NCI-H226 (cell line): Measurements from ENCODE around the gene ITGA3.
"Not testable (repeated sequence)": the region's sequence is repeated elsewhere in the genome, so short reads cannot be mapped to it uniquely, and the experiment has no call there.

Source experiments
- DNase-seq: peaks from one replicate; pipeline ENCODE4 v3.0.0-alpha.2; 2015

ITGA3 gene

DNA sequence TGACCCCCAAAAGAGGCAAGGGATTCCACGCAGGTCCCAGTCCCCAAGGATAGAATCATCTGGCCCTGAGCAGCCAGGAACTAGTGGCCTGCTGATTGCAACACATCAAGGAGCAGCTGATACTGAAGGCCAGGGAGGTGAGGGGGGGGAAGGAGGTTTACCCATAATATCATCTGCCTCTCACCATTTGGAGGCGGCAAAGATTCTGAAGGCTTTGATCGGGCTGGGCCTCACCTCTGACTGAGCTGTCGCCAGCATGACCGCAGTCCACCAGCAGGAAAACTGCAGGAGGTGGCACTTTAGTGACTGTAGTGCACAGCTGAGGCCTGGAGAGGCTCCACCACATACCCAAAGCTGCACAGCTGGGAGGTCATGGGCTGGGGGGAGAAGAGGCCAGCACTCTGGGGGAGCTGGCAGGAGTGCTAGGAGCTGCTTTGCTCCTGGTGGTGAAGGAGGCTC is 20.5 kb upstream of the ITGA3 start:
- DNase-seq: peak; percentile 18

DNA sequence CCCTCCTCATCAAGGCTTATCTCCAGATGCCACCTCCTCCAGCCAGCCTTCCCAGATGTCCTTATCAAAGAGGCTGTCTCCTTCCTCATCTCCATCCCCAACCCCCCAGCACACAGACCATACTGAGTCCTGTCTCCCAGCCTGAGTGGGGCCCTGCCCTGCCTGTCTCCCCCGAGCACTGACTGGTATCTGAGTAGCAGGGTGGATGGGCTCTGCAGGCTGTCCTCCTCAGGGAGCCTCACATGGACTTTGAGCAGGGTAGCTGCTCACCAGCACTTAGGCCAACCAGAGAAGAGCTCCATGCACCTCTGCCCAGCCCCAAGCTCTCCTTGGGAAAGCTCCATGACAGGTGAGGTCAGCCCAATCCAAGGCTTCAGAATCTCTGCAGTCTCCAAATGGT is 20.0 kb upstream of the ITGA3 start:
- DNase-seq: no peak

DNA sequence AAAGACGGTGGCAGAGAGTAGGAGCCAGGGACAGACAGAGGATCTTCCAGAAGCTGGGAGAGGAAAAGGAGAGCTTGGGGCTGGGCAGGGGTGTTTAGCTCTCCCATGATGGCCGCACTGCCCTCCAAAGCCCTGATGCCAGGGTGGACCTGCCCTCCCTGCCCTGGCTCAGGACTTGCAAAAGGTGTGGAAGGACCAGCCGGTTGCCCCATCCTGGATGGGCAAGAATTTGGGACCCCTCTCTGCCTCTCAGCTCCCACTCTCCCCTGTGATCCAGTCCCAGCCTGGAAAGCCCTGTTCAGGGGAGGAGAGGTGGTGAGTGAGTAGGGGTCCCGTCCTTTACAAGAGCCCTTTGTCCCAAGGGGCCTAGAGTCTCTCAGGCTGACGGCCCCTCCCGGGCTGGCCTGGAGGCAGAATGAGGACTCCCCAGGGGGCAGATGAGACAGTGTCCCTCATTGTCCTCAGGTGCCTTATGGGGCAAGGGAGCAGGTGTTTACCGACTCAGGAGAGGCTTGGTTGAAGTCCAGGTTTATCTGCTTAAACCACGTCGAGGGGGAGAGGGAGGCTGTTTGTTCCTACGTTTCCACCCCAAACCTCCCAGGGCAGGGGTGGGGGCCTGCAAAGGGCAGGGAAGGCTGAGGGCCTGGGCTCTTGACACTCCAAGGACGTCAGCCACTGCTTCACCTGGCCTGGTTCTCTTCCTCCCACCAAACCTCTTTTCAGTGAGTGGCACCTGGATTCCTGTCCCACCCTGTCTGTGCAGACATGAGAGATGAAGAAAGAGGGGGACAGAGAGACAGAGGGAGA is 19.3 kb upstream of the ITGA3 start:
- no peak for DNase-seq

DNA sequence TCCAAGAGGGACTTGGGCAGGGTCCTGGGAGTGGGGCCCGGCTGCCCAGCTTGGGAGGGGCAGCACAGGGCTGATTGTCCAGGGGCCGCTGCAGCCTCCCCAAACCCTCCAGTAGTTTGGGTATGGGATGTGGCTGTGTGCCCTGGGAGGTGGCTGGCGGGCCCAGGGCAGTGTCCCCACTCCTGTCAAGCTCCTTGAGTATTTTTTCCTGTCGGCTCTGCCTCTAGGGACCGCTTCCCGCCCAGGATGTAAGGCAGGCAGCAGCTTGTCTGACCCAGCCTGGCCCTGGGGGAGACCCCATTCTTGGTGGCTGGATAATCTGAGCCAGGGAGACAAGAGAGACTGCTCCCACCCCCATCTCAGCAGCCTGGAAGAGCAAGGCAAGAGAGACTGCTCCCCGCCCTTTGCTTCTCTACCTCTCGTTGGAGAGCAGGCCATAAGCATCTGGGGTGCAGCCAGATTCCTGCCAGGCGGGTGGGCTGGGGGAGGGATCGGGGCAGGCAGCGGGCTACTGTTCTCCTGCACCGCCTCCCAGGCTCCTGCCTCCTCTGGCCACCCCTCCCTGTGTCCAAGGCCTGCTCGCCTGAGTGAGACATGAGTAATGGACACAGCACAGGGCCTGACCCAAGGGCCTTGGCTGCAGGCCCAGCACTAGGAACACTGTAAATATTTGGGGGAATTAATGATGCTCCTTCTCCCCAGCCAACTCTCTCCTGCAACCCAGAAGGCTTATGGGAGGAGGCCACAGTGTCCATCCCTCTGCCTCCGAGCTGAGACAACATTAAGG is 18.4 kb upstream of the ITGA3 start:
- peak; percentile 95 for DNase-seq

DNA sequence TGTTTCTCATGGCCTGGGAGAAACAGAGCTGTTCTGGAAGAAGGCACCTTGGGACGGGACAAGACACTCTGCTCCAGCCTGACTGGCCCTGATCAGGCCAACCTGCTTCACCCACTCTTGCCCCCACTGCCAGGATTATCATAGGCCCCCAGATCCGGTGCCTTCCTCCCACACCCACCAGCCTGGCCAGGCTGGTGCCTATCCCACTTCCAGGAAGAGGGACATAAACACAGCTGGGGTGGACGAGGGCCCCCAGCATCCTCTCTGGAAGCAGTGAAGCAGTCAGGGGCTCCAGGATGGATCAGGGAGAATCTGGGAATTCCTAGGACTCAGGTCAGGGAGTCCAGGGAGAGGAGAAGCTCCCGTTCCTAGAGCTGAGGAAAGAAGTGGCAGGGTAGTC is 16.9 kb upstream of the ITGA3 start:
- DNase-seq: no peak

DNA sequence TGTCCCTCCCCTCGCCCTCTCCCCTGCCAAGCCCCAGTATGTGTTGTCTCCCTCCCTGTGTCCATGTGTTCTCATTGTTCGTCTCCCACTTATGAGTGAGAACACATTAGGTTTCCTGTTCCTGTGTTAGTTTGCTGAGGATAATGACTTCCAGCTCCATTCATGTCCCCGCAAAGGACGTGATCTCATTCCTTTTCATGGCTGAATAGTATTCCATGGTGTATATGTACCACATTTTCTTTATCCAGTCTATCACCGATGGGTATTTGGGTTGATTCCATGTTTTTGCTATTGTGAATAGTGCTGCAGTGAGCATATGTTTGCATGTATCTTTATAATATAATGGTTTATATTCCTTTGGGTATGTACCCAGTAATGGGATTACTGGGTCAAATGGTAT is 15.4 kb upstream of the ITGA3 start:
- DNase-seq: not testable (repeated sequence)

DNA sequence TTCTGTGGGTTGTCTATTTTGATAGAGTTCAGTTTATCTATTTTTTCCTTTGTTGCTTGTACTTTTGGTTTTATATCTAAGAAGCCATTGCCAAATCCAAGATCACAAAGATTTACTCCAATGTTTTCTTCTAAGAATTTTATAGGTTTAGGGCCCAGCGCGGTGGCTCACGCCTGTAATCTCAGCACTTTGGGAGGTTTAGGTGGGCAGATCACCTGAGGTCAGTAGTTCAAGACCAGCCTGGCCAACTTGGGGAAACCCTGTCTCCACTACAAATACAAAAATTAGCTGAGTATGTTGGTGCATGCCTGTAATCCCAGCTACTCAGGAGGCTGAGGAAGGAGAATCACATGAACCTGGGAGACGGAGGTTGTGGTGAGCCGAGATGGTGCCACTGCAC is 13.7 kb upstream of the ITGA3 start:
- no peak for DNase-seq

DNA sequence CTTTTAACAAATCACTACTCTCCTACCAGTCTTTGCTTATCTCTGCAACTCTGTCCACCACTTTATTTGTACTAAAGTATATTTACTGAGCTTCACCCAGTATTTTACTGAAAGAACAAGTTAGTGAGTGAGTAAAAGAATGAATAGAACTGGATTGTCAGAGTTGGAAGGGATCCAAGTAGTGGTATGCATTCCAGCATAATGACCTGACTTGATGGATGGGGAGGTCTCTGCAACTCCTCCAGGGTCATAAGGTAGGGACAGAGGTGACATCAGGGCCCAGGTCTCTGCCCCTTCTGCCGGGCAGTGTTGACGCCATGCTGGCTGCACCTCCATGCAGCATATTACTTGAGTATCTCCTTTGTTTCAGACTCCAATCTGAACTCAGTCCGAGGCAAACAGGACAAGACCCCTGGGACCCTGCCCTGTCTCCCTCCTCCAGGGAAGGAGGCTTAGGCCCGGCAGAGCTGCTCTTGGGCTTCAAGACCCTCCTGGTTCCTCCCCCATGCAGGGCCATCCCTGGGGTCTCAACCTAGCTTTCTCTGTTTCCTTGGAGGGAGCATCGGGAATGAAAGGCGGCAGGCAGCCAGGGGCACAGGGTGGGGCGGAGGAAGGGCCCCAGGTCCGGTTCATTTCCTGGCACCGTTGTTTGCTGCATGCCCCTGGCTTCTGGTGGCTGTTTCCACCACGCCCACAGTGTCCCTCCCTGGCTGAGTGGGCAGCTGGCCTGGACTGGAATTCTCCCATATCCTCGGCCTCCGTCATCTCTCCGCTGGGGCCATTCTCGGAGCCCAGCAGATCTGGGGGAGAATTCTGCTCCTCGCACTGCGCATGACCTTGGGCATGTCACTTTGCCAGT is 12.4 kb upstream of the ITGA3 start:
- peak; percentile 34 for DNase-seq

DNA sequence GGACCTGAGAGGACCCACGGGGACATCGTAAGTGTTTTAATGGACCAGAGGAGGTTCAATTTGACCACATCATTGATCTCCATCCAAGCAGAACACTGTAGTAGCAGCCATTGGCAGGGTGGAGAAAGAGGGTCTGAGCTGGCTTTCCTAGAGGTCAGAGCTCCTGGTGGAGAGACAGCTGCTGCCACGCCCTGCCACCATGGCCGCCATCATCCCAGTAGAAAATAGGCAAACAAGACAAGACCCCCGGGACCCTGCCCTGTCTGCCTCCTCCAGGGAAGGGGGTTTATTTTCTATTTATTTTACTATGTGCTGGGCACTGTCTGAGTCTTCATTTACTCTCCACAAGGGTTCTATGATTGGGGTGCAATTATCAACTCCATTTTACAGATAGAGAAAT is 11.4 kb upstream of the ITGA3 start:
- DNase-seq: no peak

DNA sequence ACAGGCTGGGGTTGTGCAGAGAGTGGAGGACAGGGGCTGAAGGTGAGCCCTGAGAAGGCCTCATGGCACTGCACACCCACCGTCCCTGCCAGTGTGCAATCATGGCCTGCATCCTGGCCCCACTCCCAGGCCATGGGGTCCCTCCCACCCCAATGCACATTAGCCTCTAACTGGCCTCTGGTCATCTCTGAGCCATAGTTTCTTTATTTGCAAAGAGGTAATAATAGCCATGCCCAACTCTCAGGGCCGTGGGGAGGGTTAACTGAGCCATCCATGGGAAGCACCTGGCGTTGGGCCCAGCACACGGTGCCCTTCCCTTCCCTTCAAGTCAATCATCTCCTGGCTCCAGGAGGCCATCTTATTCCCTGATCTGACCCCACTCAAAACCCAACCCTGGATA is 10.8 kb upstream of the ITGA3 start:
- DNase-seq: peak; percentile 49

DNA sequence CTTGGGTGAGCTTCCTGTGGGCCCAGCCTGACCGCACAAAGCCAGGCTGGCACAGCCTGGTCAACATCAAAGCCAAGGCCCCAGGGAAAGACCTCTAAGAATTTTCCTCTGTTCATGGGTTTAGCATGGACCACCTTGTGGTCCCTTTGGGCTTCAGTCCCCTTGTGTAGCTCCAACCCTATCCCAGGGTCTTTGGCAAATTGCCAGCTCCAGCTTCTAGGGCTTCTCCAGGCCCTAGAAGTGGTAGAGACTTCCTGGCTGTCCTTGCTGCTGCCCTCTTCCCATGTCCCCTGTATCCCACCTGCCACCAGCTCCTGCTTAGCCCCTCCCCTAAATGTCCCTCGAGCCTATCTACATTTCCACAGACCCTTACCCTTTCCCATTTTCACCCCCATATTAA is 9.7 kb upstream of the ITGA3 start:
- no peak for DNase-seq

DNA sequence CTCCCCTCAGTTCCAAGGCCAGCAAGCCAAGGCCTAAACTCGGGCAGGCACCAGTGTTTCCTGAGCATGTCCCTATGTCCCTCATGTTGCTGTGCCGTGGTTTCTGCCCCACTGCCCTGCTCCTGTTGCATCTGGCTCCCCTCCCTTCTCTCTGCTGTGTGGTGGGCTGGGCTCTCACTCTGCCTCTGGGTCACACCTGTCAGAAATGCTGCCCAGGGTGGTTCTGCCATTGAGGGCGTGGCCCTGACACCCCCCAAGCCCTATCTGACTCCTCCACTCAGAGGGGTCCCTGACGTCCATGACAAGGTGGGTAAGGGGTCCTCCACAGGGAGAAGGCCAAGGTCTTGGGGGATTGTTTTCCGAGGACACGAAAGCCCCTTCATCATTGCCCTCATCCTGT is 9.2 kb upstream of the ITGA3 start:
- DNase-seq: no peak

DNA sequence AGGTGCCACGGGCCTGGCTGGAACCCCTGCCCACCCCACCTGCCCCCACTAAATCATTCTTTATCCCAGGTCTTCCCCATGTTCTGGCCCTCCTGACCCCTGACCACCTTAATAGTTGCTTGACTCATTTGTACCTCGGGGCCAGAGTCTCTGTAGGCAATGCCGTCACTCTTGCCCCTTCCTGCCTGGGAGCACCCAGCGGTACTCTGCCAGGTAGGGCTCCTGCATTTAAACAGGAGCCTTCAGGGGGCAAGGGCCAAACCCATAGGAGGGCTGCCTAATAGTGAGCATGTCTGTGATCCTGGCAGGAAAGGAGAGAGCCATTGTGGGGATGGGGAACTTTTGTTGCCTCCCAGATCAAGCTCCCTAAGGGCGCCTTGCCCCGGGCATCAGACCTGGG is 8.8 kb upstream of the ITGA3 start:
- DNase-seq: no peak

DNA sequence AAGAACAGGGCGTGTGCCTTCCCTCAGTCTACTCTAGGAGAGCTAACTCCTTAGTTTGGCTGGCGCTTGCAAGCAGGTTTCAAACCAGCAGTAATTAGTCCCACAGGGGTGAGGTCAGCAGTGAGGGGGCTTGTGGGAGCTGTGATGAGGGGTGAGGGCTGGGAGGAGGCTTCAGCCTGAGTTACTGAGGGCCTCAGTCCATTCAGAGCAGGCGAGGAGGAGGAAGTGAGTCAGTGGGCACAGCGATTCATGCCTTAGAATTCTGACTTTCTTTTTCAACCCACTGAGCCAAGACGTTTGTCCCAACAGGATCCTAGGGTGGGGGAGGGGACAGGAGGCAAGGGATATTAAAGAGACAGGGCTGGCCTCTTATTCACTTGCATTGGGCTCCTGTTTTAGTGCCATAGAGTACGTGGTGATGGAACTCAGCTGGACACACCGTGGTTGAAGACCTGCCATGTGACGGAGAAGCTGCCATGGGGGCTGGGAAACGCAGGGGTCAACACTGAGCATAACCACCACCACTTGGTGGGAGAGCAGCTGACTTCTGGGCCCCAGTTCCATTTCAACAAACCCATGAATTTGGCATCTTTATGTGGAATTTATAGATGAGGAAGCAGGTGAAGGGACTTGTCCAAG is 8.3 kb upstream of the ITGA3 start:
- peak; percentile 82 for DNase-seq

DNA sequence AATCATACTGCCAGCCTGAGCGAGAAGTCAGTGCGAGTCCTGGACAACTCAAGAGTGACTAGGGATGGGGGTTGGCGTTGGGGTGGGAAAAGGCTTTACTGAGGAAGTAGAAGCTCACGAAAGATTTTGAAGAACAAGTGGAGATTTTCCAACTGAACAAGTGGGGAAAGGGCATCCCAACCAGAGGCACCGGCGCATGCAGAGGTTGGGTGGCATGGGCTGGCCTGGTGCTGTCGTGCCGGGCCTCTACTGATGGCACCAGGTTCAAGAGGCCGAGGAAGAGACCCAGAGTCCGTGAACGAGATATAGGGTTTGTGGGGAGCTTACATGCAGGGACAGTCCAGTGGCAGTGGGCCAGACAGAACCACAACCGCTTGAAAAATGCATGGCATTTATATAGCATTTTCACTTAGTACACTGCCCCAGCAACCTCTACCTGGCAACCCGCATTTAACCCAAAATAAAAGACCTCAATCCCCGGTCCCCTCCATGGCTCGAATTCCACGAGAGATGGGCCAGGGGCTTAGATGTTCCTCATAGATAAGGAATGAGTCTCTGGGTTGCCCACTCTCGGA is 7.7 kb upstream of the ITGA3 start:
- peak; percentile 60 for DNase-seq

DNA sequence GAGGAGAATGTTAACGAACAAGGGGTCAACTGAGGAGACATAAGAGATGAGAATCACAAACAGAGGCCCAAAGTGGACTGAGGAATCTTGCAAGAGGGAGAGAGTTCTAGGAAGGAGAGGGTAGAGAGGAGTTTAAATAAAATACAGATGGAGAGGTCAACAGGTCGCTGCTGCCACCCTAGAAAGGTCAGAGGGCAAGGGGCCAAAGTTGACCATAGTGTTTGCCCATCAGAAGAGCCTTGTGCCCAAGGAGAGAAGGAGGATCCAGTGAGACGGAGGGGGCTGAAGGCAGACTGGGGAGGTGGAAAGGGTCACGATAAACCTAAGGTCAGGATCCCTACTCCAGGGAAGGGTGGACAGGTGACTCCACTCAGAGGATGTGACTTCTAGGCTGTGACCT is 6.9 kb upstream of the ITGA3 start:
- no peak for DNase-seq

DNA sequence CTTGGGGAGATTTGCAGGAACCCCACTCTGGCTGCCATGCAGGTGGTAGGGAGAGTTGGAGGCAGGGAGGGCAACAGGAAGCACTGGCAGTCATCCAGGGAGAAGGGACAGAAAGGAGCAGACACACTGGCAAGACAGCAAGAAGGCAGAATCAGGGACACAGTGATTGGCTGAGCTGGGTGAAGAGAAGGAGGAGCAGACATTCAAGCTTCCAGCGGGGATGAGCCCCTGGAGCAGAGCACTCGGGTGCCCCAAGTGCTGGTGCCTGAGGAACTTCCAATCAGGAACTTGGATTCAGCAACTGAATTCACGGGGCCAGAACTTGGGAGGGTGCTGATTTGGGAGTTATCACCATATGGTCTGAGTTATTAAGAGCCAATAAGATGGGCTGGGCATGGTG is 6.3 kb upstream of the ITGA3 start:
- DNase-seq: peak; percentile 84

DNA sequence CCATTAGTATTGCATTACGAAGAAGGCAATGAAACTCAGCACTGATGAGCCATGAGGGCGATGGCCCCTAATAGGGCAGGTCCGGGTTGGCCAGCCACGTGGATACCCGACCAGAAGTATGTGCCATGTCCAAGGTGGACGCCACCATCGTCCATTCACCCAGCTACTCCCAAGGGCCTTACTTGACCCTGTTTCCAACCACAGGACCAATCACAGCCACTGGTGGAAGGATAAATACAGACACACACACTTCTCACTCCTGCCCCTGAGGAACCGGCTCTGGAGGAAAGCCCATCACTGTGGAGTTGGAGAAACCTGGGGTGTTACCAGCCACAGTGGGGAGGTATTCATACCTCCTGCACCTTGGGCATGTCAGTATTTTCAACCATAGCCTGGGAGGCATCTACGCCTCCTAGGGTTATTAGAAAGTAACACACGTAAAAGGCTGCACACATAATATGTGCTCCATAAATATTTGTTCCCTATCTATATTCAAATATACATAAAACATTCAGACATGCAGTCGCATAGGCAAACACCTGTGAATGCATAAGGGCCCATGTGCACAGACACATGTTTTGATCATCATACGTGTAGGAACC is 5.4 kb upstream of the ITGA3 start:
- peak; percentile 52 for DNase-seq

DNA sequence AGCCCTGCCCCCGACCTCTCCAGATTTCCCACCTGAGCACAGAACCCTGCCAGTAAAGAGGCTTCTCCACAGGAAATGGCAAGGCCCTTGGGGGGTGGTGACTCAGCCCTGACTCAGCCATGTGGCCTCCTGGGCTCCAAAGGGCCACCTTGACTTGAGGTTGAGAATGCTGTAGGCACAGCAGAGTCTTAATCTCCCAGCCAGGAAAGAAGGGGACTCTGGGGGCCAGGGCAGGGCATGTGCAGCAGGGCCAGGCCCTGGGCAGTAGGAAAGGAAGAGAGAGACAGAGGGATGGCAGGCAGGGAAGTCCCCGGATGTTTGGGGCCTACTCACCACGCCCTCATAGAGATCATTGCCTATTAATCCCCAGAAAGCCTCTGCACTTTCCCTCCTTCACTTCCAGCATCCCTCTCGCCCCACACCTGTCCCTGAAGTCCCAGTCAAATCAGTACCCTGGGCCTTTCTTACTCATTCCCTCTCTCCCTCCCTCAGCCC is 4.8 kb upstream of the ITGA3 start:
- DNase-seq: peak; percentile 95

DNA sequence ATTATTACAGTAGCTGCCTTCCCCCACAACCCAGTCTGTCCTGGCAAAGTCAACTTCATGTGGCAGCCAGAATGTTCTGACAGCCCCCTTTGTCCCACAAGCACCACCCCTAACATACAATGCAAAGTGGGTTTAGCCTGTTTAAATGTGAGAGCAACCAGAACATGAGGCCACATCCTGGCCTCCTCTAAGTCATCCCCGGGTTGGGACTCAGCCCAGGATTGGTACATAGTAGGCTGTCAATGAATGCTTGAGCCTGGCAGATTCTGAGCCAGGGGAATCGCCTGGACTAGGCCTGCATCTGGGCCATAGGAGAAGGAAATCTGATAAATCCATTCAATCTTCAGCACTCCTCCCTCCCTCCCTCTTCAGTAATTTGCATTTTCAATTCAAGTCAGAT is 4.3 kb upstream of the ITGA3 start:
- DNase-seq: no peak

DNA sequence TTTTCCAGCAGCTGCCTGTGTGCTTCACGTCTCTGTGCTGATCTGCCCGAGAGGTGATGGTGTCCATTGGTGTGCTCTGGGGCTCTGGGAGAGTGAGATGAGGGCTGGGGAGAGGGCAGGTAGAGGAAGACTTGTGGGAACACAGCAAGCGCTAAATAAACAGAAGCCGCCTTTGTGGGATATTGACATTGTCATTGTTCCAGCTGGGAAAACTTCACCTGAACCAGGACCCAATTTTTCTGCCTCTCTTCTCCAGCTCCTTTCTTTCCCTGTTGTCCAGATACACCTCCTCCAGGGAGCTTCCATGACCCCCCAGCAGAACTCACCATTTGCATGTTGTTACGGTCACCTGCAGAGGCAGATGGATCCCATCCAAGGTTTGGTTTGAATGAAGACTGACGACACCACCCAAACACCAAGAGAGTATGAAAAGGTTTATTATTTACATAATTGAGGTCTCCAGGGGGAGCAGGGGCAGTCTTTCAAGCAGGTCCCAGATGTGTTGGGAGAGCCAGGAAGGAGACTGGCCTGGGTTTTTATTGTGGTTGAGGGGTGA is 3.6 kb upstream of the ITGA3 start:
- no peak for DNase-seq
